ENCODE data around the gene SLAMF6. TPM values are rescaled to one million over a fixed set of nuclear protein-coding genes. Genes with fewer than 3 reads are reported as not detected.
"Not testable (repeated sequence)": the region's sequence is repeated elsewhere in the genome, so short reads cannot be mapped to it uniquely, and the experiment has no call there.

SLAMF6 gene
- polyA plus RNA-seq, 1 experiment = not detected

DNA sequence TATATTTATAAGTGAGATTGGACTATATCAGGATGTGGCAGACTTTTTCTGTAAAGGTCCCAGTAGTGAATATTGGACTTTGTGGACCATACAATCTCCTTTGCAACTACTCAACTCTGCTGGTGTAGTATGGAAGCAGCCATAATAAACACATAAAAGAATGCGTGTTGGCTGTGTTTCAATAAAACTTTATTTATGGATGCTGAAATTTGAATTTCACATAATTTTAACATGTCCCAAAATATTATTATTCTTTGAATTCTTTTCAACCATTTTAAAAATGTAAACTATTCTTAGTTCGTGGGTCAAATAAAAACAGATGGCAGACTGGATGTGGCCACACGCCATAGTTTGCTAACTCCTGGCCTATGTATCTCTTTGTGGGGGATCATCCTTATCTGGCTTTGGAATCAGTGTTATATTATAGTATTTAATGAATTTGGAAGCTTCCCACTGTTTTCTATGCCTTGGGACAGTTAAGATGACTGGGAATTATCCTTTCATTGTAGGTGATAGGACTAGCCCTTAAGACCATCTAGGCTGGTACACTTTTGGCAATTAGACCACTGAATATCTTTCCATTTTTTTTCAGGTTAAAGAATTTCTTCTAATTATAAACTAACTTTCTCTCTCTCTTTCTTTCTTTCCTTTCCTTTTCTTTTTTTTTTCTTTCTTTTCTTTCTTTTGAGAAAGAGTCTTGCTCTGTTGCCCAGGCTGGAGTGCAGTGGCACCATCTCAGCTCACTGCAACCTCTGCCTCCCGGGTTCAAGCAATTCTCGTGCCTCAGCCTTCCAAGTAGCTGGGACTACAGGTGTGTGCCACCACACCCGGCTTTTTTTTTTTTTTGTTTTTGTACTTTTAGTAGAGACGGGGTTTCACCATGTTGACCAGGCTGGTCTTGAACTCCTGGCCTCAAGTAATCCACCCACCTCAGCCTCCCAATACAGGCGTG lies 14.9 kb upstream of the SLAMF6 start:
- no peak for DNase-seq (ENCODE audit: low read depth)
- ChIA-PET CTCF (no interaction called here), POLR2A (no interaction called here)
- TF ChIP-seq, protein P1, sequence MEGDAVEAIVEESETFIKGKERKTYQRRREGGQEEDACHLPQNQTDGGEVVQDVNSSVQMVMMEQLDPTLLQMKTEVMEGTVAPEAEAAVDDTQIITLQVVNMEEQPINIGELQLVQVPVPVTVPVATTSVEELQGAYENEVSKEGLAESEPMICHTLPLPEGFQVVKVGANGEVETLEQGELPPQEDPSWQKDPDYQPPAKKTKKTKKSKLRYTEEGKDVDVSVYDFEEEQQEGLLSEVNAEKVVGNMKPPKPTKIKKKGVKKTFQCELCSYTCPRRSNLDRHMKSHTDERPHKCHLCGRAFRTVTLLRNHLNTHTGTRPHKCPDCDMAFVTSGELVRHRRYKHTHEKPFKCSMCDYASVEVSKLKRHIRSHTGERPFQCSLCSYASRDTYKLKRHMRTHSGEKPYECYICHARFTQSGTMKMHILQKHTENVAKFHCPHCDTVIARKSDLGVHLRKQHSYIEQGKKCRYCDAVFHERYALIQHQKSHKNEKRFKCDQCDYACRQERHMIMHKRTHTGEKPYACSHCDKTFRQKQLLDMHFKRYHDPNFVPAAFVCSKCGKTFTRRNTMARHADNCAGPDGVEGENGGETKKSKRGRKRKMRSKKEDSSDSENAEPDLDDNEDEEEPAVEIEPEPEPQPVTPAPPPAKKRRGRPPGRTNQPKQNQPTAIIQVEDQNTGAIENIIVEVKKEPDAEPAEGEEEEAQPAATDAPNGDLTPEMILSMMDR (IDR thresholded peaks at IDR 0.05; ENCODE audit: insufficient read depth, low read depth, low read length) = no peak
- no peak overlapping the region for H3K4me3 ChIP-seq (ENCODE audit: low read depth, low read length)
- no peaks in the 10 kb centered on the region for H3K27me3 ChIP-seq (ENCODE audit: control insufficient read depth, insufficient read depth, low read length)
- no peaks in the 10 kb centered on the region for H3K36me3 ChIP-seq (ENCODE audit: control insufficient read depth, insufficient read depth, low read length)

GRCh38 chr1:160534823-160535605 lies 12.0 kb upstream of the SLAMF6 start:
- POLR2A ChIA-PET = no interaction called here
- CTCF ChIA-PET = no interaction called here

GRCh38 chr1:160532557-160532813 lies 9.4 kb upstream of the SLAMF6 start:
- H3K4me3 ChIP-seq (ENCODE audit: low read depth, low read length); CTCF ChIA-PET; H3K36me3 ChIP-seq (ENCODE audit: control insufficient read depth, insufficient read depth, low read length); H3K27me3 ChIP-seq (ENCODE audit: control insufficient read depth, insufficient read depth, low read length); POLR2A ChIA-PET; DNase-seq (ENCODE audit: low read depth): not testable (repeated sequence)

More at GRCh38 chr1:160534823-160535605, 12.0 kb upstream of the SLAMF6 start:
- TF ChIP-seq, protein P1 (IDR thresholded peaks at IDR 0.05; ENCODE audit: insufficient read depth, low read depth, low read length) = no peak
- no peak overlapping the region for H3K4me3 ChIP-seq (ENCODE audit: low read depth, low read length)
- H3K36me3 ChIP-seq (ENCODE audit: control insufficient read depth, insufficient read depth, low read length) = no peaks in the 10 kb centered on the region
- H3K27me3 ChIP-seq (ENCODE audit: control insufficient read depth, insufficient read depth, low read length) = no peaks in the 10 kb centered on the region
- DNase-seq (ENCODE audit: low read depth) = no peak

- H3K4me3 ChIP-seq (ENCODE audit: low read depth, low read length); CTCF ChIA-PET; H3K36me3 ChIP-seq (ENCODE audit: control insufficient read depth, insufficient read depth, low read length); H3K27me3 ChIP-seq (ENCODE audit: control insufficient read depth, insufficient read depth, low read length); DNase-seq (ENCODE audit: low read depth); POLR2A ChIA-PET: not testable (repeated sequence)
These were observed 8.9 kb upstream of the SLAMF6 start for GRCh38 chr1:160531809-160532556.

DNA sequence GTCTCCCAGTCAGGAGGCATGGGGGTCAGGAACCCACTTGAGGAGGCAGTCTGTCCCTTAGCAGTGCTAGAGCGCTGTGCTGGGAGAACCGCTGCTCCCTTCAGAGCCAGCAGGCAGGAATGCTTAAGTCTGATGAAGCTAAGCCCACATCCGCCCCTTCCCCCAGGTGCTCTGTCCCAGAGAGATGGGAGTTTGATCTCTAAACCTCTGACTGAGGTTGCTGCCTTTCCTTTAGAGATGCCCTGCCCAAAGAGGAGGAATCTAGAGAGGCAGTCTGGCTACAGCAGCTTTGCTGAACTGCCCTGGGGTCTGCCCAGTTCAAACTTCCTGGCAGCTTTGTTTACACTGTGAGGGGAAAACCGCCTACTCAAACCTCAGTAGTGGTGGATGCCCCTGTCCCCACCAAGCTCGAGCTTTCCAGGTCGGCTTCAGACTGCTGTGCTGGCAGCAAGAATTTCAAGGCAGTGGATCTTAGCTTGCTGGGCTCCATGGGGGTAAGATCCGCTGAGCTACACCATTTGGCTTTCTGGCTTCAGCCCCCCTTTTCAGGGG lies 6.4 kb upstream of the SLAMF6 start:
- H3K4me3 ChIP-seq (ENCODE audit: low read depth, low read length); H3K36me3 ChIP-seq (ENCODE audit: control insufficient read depth, insufficient read depth, low read length); DNase-seq (ENCODE audit: low read depth); CTCF ChIA-PET; H3K27me3 ChIP-seq (ENCODE audit: control insufficient read depth, insufficient read depth, low read length); POLR2A ChIA-PET: not testable (repeated sequence)

GRCh38 chr1:160523789-160524188 lies 734 bp upstream of the SLAMF6 start:
- CTCF ChIA-PET = interaction anchor here (0.5 kb wide), 1 partner anchor 12 kb away, joined by 3 read pairs; no protein-coding TSS in a partner anchor
- POLR2A ChIA-PET; H3K4me3 ChIP-seq (ENCODE audit: low read depth, low read length); H3K27me3 ChIP-seq (ENCODE audit: control insufficient read depth, insufficient read depth, low read length); H3K36me3 ChIP-seq (ENCODE audit: control insufficient read depth, insufficient read depth, low read length); DNase-seq (ENCODE audit: low read depth): not testable (repeated sequence)

- ChIA-PET POLR2A (no interaction called here), CTCF (interaction anchor here (0.7 kb wide), 1 partner anchor 461 kb away, joined by 3 read pairs; no protein-coding TSS in a partner anchor)
- Histone ChIP-seq H3K27me3 (ENCODE audit: control insufficient read depth, insufficient read depth, low read length) (no peaks in the 10 kb centered on the region), H3K36me3 (ENCODE audit: control insufficient read depth, insufficient read depth, low read length) (no peaks in the 10 kb centered on the region), H3K4me3 (ENCODE audit: low read depth, low read length) (no peak overlapping the region)
- TF ChIP-seq, protein P1 (IDR thresholded peaks at IDR 0.05; ENCODE audit: insufficient read depth, low read depth, low read length) = no peak
- no peak for DNase-seq (ENCODE audit: low read depth)
These were observed 919 bp downstream of the SLAMF6 start for GRCh38 chr1:160522136-160522535.
